Measurements from ENCODE around the gene VSIG4. TPM values are rescaled to one million over a fixed set of nuclear protein-coding genes. Genes with fewer than 3 reads are reported as not detected.

Gene VSIG4
- total RNA-seq, 3 donors from 2014 or later = 7.3 to 80.5 (median 79.9) TPM

- H3K4me3 ChIP-seq = no peak overlapping the region
- no peaks in the 10 kb centered on the region for H3K9me3 ChIP-seq
- no peak for TF ChIP-seq CTCF (IDR thresholded peaks at IDR 0.05)
- ATAC-seq (no peak), DNase-seq (no peak)
- no peaks in the 10 kb centered on the region for H3K4me1 ChIP-seq (ENCODE audit: low read depth)
- intact Hi-C loops (cut with DNase I, micrococcal nuclease) = no loop called here
- no peaks in the 10 kb centered on the region for H3K36me3 ChIP-seq (ENCODE audit: low read depth)
These were observed 6.0 kb upstream of the VSIG4 start for GRCh38 chrX:66045894-66046293.

GRCh38 chrX:66043584-66043983 lies 3.7 kb upstream of the VSIG4 start:
- ATAC-seq (peak; percentile 56), DNase-seq (no peak)
- H3K9me3 ChIP-seq = no peaks in the 10 kb centered on the region
- H3K4me1 ChIP-seq (ENCODE audit: low read depth) = no peaks in the 10 kb centered on the region
- no peak for TF ChIP-seq CTCF (IDR thresholded peaks at IDR 0.05)
- H3K4me3 ChIP-seq = no peak overlapping the region
- no peaks in the 10 kb centered on the region for H3K36me3 ChIP-seq (ENCODE audit: low read depth)
- intact Hi-C loops (cut with DNase I, micrococcal nuclease) = no loop called here

DNA sequence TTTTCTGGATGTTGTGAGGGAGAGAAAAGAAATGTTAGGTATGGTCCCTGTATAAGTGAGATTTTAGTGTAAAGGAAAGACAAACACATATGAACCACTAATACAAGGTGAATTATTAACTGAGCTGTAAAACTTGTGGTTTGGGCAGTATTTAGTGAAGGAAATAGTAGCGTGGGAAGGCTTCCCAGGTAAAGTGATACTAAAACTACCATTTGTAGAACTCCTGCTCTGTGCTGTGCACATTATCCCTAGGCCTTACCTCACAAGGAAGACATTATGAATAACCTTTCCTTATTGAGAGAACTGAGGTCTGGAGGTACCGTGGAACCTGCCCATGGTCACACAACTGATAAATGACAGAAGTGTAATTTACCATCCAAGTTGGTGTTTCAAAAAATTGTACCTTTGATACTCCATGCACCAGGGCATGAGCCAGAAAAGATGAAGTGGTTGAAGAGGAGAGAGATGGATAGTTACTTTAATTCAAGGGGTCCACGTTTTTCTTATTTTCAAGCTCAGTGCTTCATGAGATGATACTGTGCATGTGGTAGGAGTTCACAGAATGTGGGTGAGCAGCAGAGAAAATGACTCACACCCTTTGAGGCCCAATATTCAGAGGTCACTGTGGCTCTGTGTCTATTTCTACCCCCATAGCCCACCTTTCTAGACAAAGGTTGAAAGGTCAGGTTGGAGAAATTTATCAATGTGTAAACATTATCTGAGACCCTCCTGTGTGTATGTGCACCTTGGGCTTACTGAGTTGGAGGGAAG lies 2.6 kb upstream of the VSIG4 start:
- intact Hi-C loops (cut with DNase I, micrococcal nuclease) = no loop called here
- no peak for TF ChIP-seq CTCF (IDR thresholded peaks at IDR 0.05)
- ATAC-seq = peak; percentile 66
- Histone ChIP-seq H3K9me3 (no peaks in the 10 kb centered on the region), H3K4me3 (no peak overlapping the region), H3K4me1 (ENCODE audit: low read depth) (no peaks in the 10 kb centered on the region), H3K36me3 (ENCODE audit: low read depth) (no peaks in the 10 kb centered on the region)
- DNase-seq = no peak

GRCh38 chrX:66038115-66038514 lies 1.8 kb downstream of the VSIG4 start:
- DNase-seq = no peak
- no peak for TF ChIP-seq CTCF (IDR thresholded peaks at IDR 0.05)
- Histone ChIP-seq H3K4me3 (no peak overlapping the region), H3K36me3 (ENCODE audit: low read depth) (no peaks in the 10 kb centered on the region), H3K9me3 (no peaks in the 10 kb centered on the region), H3K4me1 (ENCODE audit: low read depth) (no peaks in the 10 kb centered on the region)
- no peak for ATAC-seq
- intact Hi-C loops (cut with DNase I, micrococcal nuclease) = no loop called here

GRCh38 chrX:66036231-66036630 lies 3.6 kb downstream of the VSIG4 start:
- no peaks in the 10 kb centered on the region for H3K4me1 ChIP-seq (ENCODE audit: low read depth)
- intact Hi-C loops (cut with DNase I, micrococcal nuclease) = no loop called here
- no peak for ATAC-seq
- no peak overlapping the region for H3K4me3 ChIP-seq
- H3K9me3 ChIP-seq = no peaks in the 10 kb centered on the region
- TF ChIP-seq CTCF (IDR thresholded peaks at IDR 0.05) = no peak
- DNase-seq = no peak
- no peaks in the 10 kb centered on the region for H3K36me3 ChIP-seq (ENCODE audit: low read depth)

Data from mucosa of descending colon (tissue), 3 donors.